HG03342 (cell line): ENCODE measurements around the gene IGFN1.
A peak's percentile ranks its signal among the peaks of the same experiment; 100 is the strongest.

Experiments
- ATAC-seq: cut with Tn5 transposase; IDR thresholded peaks from one replicate; pipeline ENCODE4 v1.9.1; 2021; ENCODE audit warnings: mild to moderate bottlenecking, moderate library complexity; ENCODE audit not compliant: unreplicated experiment

The IGFN1 gene

GRCh38 chr1:201190624-201191051, at the start of gene IGFN1:
Gene IGFN1 (plus strand): TSS chr1:201190824. CDS start chr1:201193294, 2,470 bp downstream.
- ATAC-seq, result no peak

DNA sequence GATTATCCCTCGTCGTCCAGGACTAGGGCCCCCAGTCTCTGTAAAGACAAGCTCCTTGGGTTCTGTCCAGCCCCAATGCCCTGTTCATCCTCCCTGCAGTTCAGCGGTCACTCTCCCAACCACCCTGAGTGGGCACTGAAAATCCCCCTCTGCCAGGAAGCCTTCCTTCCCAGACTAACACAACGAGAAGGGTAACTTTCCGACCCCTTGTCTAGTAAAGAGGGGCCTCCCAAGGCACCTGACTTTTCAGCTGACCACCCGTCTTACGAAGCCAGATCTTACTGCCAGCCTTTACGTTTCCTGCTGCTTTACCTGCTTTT, 49.7 kb upstream of the IGFN1 start:
- no peak for ATAC-seq

- no peak for ATAC-seq
Measured at GRCh38 chr1:201141418-201141817, 49.2 kb upstream of the IGFN1 start.

DNA sequence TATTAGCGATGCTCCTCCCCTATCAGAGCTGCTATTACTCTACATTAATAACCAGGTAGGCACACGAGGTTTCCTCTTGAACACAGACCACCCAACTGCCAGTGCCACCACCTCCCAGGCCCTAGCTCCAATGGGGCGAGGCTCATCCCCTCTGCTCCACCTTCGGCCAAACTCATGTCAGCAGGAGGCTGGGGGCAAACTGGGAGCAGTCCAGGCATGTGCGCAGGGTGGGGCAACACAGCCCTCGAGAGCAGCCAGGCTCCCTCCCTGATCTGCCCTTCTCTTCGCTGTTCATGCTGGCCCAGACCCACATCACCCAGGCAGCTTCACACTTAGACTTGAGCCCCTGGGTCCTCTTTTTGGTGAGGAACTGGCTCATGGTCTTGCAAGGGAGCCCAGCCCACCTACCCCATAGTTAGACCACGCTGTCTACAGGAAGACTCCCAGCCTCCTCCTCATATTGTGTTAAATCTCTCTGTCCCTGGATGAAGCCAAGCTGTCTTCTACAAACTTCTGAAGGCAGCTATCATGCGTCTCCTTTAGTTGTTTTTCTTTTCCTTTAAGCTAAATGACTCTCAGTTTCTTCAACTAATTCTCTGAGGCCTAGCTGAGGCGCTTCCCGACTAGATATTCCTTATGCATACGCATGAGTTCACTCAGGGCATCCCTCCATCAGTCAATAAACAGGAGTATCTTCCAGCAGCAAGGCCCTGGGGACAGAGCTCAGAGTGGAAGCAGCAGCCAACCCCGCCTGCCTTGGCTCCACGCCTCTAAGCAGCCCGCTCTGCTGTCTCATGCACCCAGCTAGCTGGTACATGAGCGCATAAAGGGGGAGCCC, 48.4 kb upstream of the IGFN1 start:
- ATAC-seq, result no peak

GRCh38 chr1:201142849-201143725, 47.5 kb upstream of the IGFN1 start:
- no peak for ATAC-seq

- ATAC-seq, result no peak
Measured at GRCh38 chr1:201143726-201144635, 46.6 kb upstream of the IGFN1 start.

- ATAC-seq, result no peak
Measured at GRCh38 chr1:201144701-201145100, 45.9 kb upstream of the IGFN1 start.

DNA sequence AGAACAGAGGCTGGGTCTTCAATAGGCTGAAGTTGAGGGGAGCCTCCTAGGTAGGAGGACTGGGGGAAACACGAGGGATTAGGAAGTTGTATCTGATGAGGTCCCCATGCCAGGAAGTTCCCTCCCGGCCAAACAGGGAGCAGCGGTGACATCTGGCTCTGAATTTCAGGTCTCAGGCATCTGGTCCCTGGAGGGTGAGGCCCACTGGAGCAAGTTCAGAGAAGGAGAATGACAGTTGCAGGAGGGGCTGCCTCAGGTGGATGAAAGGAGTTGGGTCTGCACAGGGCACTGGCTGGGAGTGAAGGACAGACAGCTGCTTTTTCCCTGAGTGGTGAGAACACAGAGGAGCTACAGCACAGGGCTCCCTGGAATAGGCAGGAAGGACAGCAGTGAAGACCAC, 45.5 kb upstream of the IGFN1 start:
- no peak for ATAC-seq

GRCh38 chr1:201145816-201146215, 44.8 kb upstream of the IGFN1 start:
- ATAC-seq, result no peak

DNA sequence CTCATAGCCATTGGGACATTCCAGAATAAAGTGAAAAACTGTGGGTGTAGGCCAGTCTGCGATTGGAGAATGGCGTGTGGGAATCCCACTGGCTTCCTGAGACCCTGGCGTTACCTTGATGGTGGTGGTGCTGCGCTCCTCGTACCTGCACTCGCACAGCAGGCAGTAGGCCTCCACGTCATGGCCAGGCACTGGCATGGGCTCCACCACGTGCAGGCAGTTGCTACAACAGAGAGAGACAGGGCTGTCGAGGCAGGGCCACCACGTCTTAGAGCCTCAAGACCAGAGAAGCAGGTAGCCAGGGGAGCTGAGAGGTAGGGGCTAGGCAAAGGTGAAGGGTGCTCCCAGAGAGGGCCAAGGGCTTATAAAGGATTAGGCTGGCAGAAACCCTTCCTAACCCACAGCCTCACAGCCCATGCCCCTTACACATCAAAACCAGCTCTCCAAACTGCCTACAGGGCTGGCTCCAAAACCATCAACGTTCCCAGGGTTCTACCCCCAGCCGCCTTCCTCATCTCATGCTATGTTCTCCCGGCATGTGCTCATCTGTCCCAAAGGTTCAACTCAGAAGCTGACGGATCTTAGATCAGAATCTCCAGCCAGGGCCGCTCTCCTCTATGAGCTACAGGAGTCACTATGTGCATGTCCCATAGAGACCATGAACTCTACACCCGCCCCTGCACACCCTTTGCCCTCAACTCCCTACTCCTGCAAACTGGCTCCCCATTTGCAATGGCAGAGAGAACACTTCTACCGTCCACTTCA, 43.8 kb upstream of the IGFN1 start:
- ATAC-seq, result no peak

DNA sequence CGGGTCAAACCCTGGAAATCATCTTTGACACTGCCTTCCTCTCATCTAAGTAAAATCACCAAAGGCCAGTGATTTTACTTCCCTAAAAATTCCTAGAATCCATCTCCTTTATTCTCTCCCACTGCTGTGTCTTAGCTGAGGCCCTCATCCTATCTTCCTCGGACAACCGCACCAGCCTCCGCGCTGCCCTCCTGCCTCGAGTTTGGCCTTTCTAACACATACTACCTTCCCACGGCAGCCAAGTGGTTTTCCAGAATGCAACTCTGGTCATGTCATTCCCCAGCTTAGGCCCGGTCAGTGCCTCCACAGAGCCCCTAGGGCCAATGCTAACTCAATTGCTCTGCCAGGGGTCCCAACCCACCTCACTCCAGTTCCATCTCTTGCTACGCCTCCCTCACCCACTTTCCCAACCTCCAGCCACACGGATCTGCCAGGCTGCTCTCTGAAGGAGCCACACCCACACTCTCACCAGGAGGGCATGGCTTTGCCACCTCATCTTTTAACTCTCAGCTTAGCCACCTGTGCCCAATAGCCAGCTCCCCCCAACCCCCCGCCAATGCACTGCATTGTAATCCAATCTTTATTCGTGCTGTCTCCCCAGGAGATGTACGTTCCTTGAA, 43.1 kb upstream of the IGFN1 start:
- no peak for ATAC-seq

DNA sequence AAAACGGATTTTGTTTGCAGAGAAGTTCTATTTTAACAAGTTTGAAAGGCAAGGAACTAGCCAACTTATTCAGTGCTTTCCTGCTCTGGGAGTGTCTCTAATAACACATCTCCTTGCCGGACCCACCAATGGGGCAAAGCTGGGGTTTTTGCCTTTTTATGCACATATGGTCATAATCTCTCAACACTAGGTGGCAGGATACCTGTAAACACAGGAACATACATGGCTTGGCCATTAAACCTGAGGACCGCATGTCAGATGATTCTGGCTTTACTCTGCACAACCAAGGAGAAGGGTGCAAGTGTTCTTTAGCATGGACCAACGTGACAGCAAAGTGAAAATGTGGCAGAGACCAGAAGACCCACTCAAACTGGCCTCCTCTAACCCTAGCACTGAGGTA, 41.2 kb upstream of the IGFN1 start:
- ATAC-seq, result no peak

GRCh38 chr1:201153474-201154388, 36.9 kb upstream of the IGFN1 start:
- ATAC-seq, result peak; percentile 70

- peak; percentile 95 for ATAC-seq
Measured at GRCh38 chr1:201154389-201155165, 36.0 kb upstream of the IGFN1 start, which contains the start of gene TMEM9. Gene TMEM9 (minus strand): TSS chr1:201154474. CDS start chr1:201153923, 551 bp downstream.

GRCh38 chr1:201155354-201155753, 35.3 kb upstream of the IGFN1 start:
- no peak for ATAC-seq

DNA sequence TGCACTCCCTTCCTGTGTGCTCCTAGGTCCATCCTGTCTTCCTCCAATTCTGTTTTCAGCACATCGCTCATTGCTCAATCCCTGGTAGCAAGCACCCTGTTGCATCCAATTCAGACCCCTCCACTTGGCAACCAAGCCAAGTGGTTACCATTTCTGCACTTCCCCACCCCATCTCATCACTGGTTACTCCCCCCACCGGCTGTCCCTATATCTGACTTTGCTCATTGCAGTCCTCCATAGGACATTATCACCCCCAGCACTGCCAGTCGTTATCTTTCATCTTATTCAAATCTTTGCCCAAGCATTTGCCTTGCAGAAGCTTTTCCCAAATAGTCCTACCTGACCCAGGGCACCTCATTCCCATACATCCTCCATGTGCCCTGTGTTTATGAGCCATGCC, 34.3 kb upstream of the IGFN1 start:
- ATAC-seq, result no peak

DNA sequence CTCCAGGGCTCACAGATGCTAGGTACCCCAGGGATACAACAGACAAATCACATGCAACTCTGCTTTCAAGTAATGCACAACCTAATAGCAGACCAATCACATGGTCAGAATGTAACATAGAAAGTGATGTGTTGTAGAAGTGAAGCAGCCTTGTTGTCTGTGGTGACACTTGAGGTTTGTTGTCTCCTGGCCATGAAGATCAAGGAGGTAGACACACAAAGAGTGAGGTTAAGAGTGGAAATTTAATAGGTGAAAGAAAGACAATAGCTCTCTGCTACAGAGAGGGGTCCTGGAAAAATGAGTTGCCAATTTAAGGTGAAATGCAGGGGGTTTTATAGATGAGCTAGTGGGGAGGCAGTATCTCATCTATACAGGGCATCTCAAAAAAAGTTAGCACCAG, 33.8 kb upstream of the IGFN1 start:
- no peak for ATAC-seq

GRCh38 chr1:201157949-201158348, 32.7 kb upstream of the IGFN1 start:
- no peak for ATAC-seq
